Measurements from ENCODE around the gene MRPS9.

GRCh38 chr2:105118960-105119359 lies 81.1 kb downstream of the MRPS9 start:
- TF ChIP-seq SP1 (IDR thresholded peaks at IDR 0.05; ENCODE audit: low read depth): no peak
- TF ChIP-seq, protein P1, sequence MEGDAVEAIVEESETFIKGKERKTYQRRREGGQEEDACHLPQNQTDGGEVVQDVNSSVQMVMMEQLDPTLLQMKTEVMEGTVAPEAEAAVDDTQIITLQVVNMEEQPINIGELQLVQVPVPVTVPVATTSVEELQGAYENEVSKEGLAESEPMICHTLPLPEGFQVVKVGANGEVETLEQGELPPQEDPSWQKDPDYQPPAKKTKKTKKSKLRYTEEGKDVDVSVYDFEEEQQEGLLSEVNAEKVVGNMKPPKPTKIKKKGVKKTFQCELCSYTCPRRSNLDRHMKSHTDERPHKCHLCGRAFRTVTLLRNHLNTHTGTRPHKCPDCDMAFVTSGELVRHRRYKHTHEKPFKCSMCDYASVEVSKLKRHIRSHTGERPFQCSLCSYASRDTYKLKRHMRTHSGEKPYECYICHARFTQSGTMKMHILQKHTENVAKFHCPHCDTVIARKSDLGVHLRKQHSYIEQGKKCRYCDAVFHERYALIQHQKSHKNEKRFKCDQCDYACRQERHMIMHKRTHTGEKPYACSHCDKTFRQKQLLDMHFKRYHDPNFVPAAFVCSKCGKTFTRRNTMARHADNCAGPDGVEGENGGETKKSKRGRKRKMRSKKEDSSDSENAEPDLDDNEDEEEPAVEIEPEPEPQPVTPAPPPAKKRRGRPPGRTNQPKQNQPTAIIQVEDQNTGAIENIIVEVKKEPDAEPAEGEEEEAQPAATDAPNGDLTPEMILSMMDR (IDR thresholded peaks at IDR 0.05 in 2 of 3, conservative IDR thresholded peaks at IDR 0.05 in 1 of 3; ENCODE audit: borderline replicate concordance in 1 of 3, insufficient read depth in 1 of 3, low read depth in 2 of 3, low read length in 2 of 3): peak in 2 of 3 experiments; percentile 24 to 42; a peak in 2 of 6 replicates
- no peak for TF ChIP-seq JUND (IDR thresholded peaks at IDR 0.05)
- TF ChIP-seq EZH2 (IDR thresholded peaks at IDR 0.05): no peak
- no peak for TF ChIP-seq FOSL1 (IDR thresholded peaks at IDR 0.05; ENCODE audit: low read depth)
- no peak for TF ChIP-seq EZH2phosphoT487 (IDR thresholded peaks at IDR 0.05; ENCODE audit: borderline replicate concordance)
- no peak for TF ChIP-seq POLR2A (IDR thresholded peaks at IDR 0.05; ENCODE audit: borderline replicate concordance, extremely low read depth, insufficient read depth, insufficient read length)
- no peak for TF ChIP-seq POLR2AphosphoS5 (IDR thresholded peaks at IDR 0.05; ENCODE audit: low read depth, low read length)
- TF ChIP-seq SRF (IDR thresholded peaks at IDR 0.05; ENCODE audit: low read depth): no peak
- TF ChIP-seq, protein P2, sequence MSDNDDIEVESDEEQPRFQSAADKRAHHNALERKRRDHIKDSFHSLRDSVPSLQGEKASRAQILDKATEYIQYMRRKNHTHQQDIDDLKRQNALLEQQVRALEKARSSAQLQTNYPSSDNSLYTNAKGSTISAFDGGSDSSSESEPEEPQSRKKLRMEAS (IDR thresholded peaks at IDR 0.05): no peak
- no peak for TF ChIP-seq TCF7L2 (IDR thresholded peaks at IDR 0.05; ENCODE audit: borderline replicate concordance, extremely low read depth, insufficient read depth, insufficient read length)
